Lower leg skin (tissue), 4 donors: ENCODE data around the gene ARID1B. TPM values are rescaled to one million over a fixed set of nuclear protein-coding genes. Genes with fewer than 3 reads are reported as not detected.
A peak's percentile ranks its signal among the peaks of the same experiment; 100 is the strongest.

ENCODE experiments used
- DNase-seq, 2 donors: peaks; one replicate each; pipeline ENCODE4 v3.0.0-alpha.2; 2019; ENCODE audit warnings: low spot score in 2 of 2
- H3K4me3 ChIP-seq: fragments of 200-600 bp; sonication (generic); 2 replicates; pipeline ENCODE4 v1.5.1; 2017; ENCODE audit warnings: mild to moderate bottlenecking, low read depth; ENCODE audit not compliant: poor library complexity, severe bottlenecking
- CTCF ChIP-seq, 3 donors: fragments of 450-650 bp; IDR thresholded peaks; one replicate each; pipeline ENCODE4 v1.5.1; 2016; ENCODE audit warnings: antibody characterized with exemption in 3 of 3, mild to moderate bottlenecking in 3 of 3, moderate library complexity in 2 of 3
- POLR2A ChIP-seq, 2 donors: fragments of 450-650 bp; IDR thresholded peaks; one replicate each; pipeline ENCODE4 v1.6.1; 2016 to 2017; ENCODE audit warnings: antibody characterized with exemption in 2 of 2, mild to moderate bottlenecking in 1 of 2, moderate library complexity in 1 of 2
- WGBS, 2 donors: methylation state at CpG; one replicate each; pipeline ENCODE4 v1.1.5; 2018; 5-methylcytosine and 5-hydroxymethylcytosine counted together
- intact Hi-C: fragments of 100-400 bp; cut with DNase I; formaldehyde crosslinking; loops from one replicate; pipeline ENCODE4 v1.15.0; 2023; ENCODE audit warnings: low total_unique reads
- total RNA-seq, 4 donors: library from RNA; depleted of rRNA; stranded (reverse); fragments of >200 nt; gene quantifications; one replicate each; pipeline ENCODE4 v1.1.0, GENCODE V29; 2016

Gene ARID1B
- total RNA-seq, 4 donors from 2014 or later = 87.3 to 132 (median 102) TPM

GRCh38 chr6:156774863-156775405, 2.2 kb upstream of the ARID1B start:
- no peak overlapping the region for H3K4me3 ChIP-seq
- TF ChIP-seq CTCF (IDR thresholded peaks at IDR 0.05) (no peak), POLR2A (IDR thresholded peaks at IDR 0.05) (no peak)
- 16 to 18% methylated on average over 5 of the region's 5 CpGs for WGBS, 2 donors
- intact Hi-C loops = loop anchor here (1.0 to 5.0 kb wide), 3 partner anchors 53 to 257 kb away; no protein-coding TSS in a partner anchor
- DNase-seq = peak in 1 of 2 donors; percentile 30

- WGBS, 2 donors = 15 to 34% methylated on average over 5 of the region's 5 CpGs
- DNase-seq = no peak
- H3K4me3 ChIP-seq = no peak overlapping the region
- intact Hi-C loops = loop anchor here (5.0 kb wide), 2 partner anchors 53 to 257 kb away; no protein-coding TSS in a partner anchor
- TF ChIP-seq POLR2A (IDR thresholded peaks at IDR 0.05) = no peak
- no peak for TF ChIP-seq CTCF (IDR thresholded peaks at IDR 0.05)
Measured at GRCh38 chr6:156775717-156776116, 1.5 kb upstream of the ARID1B start.

GRCh38 chr6:156776470-156776839, 723 bp upstream of the ARID1B start:
- intact Hi-C loops = loop anchor here (5.0 kb wide), 2 partner anchors 54 to 256 kb away; no protein-coding TSS in a partner anchor

GRCh38 chr6:156777577-156778453, 637 bp downstream of the ARID1B start:
- intact Hi-C loops = loop anchor here (5.0 kb wide), 2 partner anchors 56 to 254 kb away; no protein-coding TSS in a partner anchor
- TF ChIP-seq POLR2A (IDR thresholded peaks at IDR 0.05) = no peak
- TF ChIP-seq CTCF (IDR thresholded peaks at IDR 0.05) = peak in 1 of 3 donors; percentile 44
- DNase-seq = peak; percentile 36 to 94
- peak overlapping the region; percentile 83 for H3K4me3 ChIP-seq
- 1% methylated on average over 19 to 39 of the region's 113 CpGs for WGBS, 2 donors

More at GRCh38 chr6:156776470-156776839, 723 bp upstream of the ARID1B start:
- TF ChIP-seq CTCF (IDR thresholded peaks at IDR 0.05) (no peak), POLR2A (IDR thresholded peaks at IDR 0.05) (no peak)
- DNase-seq = no peak
- peak overlapping the region; percentile 8 for H3K4me3 ChIP-seq
- 2 to 3% methylated on average over 8 of the region's 8 CpGs for WGBS, 2 donors

- TF ChIP-seq POLR2A (IDR thresholded peaks at IDR 0.05) (no peak), CTCF (IDR thresholded peaks at IDR 0.05) (no peak)
- intact Hi-C loops = loop anchor here (5.0 kb wide), 2 partner anchors 56 to 254 kb away; no protein-coding TSS in a partner anchor
- 0% methylated on average over 17 to 73 of the region's 100 CpGs for WGBS, 2 donors
- H3K4me3 ChIP-seq = peak overlapping the region; percentile 83
- DNase-seq = peak; percentile 46 to 92
Measured at GRCh38 chr6:156778454-156779205, 1.5 kb downstream of the ARID1B start.
